Mesendoderm (in vitro differentiated cells): Measurements from ENCODE around the gene CPXM2.
A peak's percentile ranks its signal among the peaks of the same experiment; 100 is the strongest.

ENCODE experiments used
- DNase-seq: peaks from one replicate; pipeline ENCODE4 v3.0.0; 2013
- H2AK5ac ChIP-seq: 2 replicates; pipeline ENCODE4 v1.6.1; 2013; ENCODE audit warnings: low read length, inconsistent platforms
- H2BK120ac ChIP-seq: 2 replicates; pipeline ENCODE4 v1.6.1; 2013; ENCODE audit warnings: low read depth, mild to moderate bottlenecking, low read length, moderate library complexity, mixed read lengths
- H2BK15ac ChIP-seq: replicated peaks from 2 replicates; pipeline ENCODE4 v1.6.1; 2013; ENCODE audit warnings: low read depth, mild to moderate bottlenecking, moderate library complexity
- H2BK5ac ChIP-seq: 2 replicates; pipeline ENCODE4 v1.6.1; 2013; ENCODE audit warnings: low read length, inconsistent platforms
- H3K18ac ChIP-seq: 2 replicates; pipeline ENCODE4 v1.6.1; 2013; ENCODE audit warnings: mild to moderate bottlenecking, low read length, mixed read lengths
- H3K23ac ChIP-seq: one replicate; pipeline ENCODE4 v1.6.1; 2013; ENCODE audit warnings: low read length
- H3K27ac ChIP-seq: 2 replicates; pipeline ENCODE4 v1.5.1; 2013; ENCODE audit warnings: low read depth, mild to moderate bottlenecking, inconsistent platforms, low read length, moderate library complexity
- H3K27me3 ChIP-seq: 2 replicates; pipeline ENCODE4 v1.6.1; 2013; ENCODE audit warnings: low read length, control low read depth, mild to moderate bottlenecking, inconsistent platforms; ENCODE audit not compliant: insufficient read depth, poor library complexity
- H3K36me3 ChIP-seq: 2 replicates; pipeline ENCODE4 v1.6.1; 2013; ENCODE audit warnings: low read length, inconsistent platforms; ENCODE audit not compliant: control insufficient read depth, insufficient read depth
- H3K4ac ChIP-seq: one replicate; pipeline ENCODE4 v1.6.1; 2013; ENCODE audit warnings: low read depth, mild to moderate bottlenecking, low read length, moderate library complexity
- H3K4me1 ChIP-seq: 2 replicates; pipeline ENCODE4 v1.6.1; 2013; ENCODE audit warnings: low read depth, low read length, inconsistent platforms; ENCODE audit not compliant: control insufficient read depth
- H3K4me2 ChIP-seq: 2 replicates; pipeline ENCODE4 v1.6.1; 2013; ENCODE audit warnings: low read length
- H3K4me3 ChIP-seq: 2 replicates; pipeline ENCODE4 v1.5.1; 2013; ENCODE audit warnings: mild to moderate bottlenecking, low read length
- H3K56ac ChIP-seq: one replicate; pipeline ENCODE4 v1.6.1; 2013; ENCODE audit warnings: low read length
- H3K79me1 ChIP-seq: 2 replicates; pipeline ENCODE4 v1.6.1; 2013; ENCODE audit warnings: low read length, inconsistent platforms
- H3K79me2 ChIP-seq: 2 replicates; pipeline ENCODE4 v1.6.1; 2013; ENCODE audit warnings: mild to moderate bottlenecking, low read length; ENCODE audit not compliant: control insufficient read depth, insufficient read depth
- H3K9ac ChIP-seq: 2 replicates; pipeline ENCODE4 v1.6.1; 2013; ENCODE audit warnings: low read length, inconsistent platforms
- H4K5ac ChIP-seq: one replicate; pipeline ENCODE4 v1.6.1; 2013; ENCODE audit warnings: low read length
- H4K8ac ChIP-seq: one replicate; pipeline ENCODE4 v1.6.1; 2013; ENCODE audit warnings: low read depth, mild to moderate bottlenecking, control low read depth, low read length, moderate library complexity
- WGBS: extraction: QIAGEN DNeasy Blood & Tissue Kit; methylation state at CpG from one replicate; pipeline ENCODE4 v1.1.7; 2013; ENCODE audit warnings: low lambda C conversion rate, missing lambda C conversion rate; ENCODE audit not compliant: insufficient coverage; ENCODE audit errors: extremely low coverage; 5-methylcytosine and 5-hydroxymethylcytosine counted together

Gene CPXM2

DNA sequence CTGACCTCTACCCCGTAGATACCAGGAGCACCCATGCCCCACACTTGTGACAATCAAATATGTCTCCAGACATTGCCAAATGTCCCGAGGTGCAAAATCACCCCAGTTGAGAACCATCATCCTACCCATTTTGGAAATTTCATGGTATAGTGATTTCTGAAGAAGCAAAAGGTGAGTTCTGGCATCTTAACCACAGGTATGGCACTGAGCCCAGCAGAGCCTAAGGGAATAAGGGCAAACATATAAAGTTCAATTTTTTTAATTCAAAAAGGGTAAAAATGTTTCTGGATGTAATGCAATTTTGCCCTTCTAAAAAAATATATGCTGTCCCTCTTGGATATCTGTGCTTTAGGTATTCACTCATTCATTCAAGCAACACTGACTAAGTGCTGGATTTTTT lies 30.5 kb upstream of the CPXM2 start:
- Histone ChIP-seq H3K4me3 (no peak overlapping the region), H3K27me3 (no peaks in the 10 kb centered on the region), H3K79me1 (no peaks in the 10 kb centered on the region), H3K56ac (no peak overlapping the region), H3K4me2 (no peak overlapping the region), H3K9ac (no peak overlapping the region), H3K27ac (no peak overlapping the region), H2BK15ac (no peak overlapping the region), H3K18ac (no peak overlapping the region), H2AK5ac (no peak overlapping the region), H3K4me1 (no peaks in the 10 kb centered on the region), H4K8ac (no peak overlapping the region), H3K79me2 (no peaks in the 10 kb centered on the region), H3K23ac (no peak overlapping the region), H3K36me3 (no peaks in the 10 kb centered on the region), H2BK120ac (no peak overlapping the region), H2BK5ac (no peak overlapping the region), H3K4ac (no peak overlapping the region), H4K5ac (no peak overlapping the region)
- WGBS = no CpG with 5 or more reads among the region's 2 CpGs
- DNase-seq = no peak

DNA sequence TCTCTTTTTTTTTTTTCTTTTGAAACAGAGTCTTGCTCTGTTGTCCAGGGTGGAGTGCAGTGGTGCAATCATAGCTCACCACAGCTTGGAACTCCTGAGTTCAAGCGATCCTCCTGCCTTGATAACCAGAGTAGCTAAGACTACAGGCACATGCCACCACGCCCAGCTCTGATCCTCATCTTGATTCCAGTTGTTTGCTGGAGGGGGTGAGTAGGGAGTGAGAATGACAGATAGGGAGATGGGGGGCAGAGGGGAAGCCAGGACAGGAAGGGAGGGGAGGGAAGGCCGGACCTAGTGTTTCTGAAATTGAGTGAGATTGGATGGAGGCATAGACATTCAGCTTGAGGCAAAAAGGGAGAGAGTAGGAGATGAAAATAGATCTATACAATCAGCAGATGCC lies 25.2 kb upstream of the CPXM2 start:
- WGBS = no CpG with 5 or more reads among the region's 3 CpGs
- DNase-seq = no peak
- no peak overlapping the region for H2BK120ac ChIP-seq
- no peaks in the 10 kb centered on the region for H3K79me1 ChIP-seq
- no peak overlapping the region for H4K5ac ChIP-seq
- no peak overlapping the region for H2BK15ac ChIP-seq
- no peaks in the 10 kb centered on the region for H3K4me1 ChIP-seq
- H3K27ac ChIP-seq = no peak overlapping the region
- H3K23ac ChIP-seq = no peak overlapping the region
- H3K36me3 ChIP-seq = no peaks in the 10 kb centered on the region
- H3K27me3 ChIP-seq = no peaks in the 10 kb centered on the region
- no peak overlapping the region for H3K4me3 ChIP-seq
- no peaks in the 10 kb centered on the region for H3K79me2 ChIP-seq
- H3K18ac ChIP-seq = no peak overlapping the region
- H3K4me2 ChIP-seq = no peak overlapping the region
- no peak overlapping the region for H3K9ac ChIP-seq
- no peak overlapping the region for H2BK5ac ChIP-seq
- H2AK5ac ChIP-seq = no peak overlapping the region
- no peak overlapping the region for H3K4ac ChIP-seq
- no peak overlapping the region for H4K8ac ChIP-seq
- no peak overlapping the region for H3K56ac ChIP-seq

DNA sequence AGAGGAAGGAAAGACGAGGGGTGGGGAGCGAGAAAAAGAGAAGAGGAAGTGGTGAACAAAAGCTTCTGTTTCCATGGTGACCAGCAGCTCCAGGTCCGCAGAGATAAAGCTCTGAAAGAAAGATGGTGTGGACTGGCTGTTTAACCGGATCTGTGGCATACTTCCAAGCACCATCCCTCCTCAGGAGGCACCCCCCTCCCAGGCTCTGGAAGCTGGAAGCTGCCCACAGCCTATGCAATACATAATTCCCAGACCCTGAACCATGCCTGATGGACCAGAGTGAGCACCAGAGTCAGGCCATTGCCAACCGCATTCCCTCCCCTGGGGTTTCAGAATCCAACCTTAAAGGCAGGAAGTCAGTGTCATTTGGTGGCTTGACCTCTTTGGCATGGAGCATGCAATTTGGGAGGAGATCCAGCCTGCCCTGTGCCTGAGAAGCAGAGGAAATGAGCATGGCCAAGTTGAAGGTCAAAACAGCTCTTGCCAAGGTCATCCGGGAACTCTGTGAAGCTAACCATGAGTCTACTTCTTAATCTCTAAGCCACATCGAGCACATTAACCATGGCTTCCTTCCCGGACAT lies 22.2 kb upstream of the CPXM2 start:
- Histone ChIP-seq H3K23ac (no peak overlapping the region), H2AK5ac (no peak overlapping the region), H3K79me2 (no peaks in the 10 kb centered on the region), H3K4ac (no peak overlapping the region), H4K5ac (no peak overlapping the region), H3K56ac (no peak overlapping the region), H3K27ac (no peak overlapping the region), H2BK15ac (no peak overlapping the region), H3K27me3 (no peaks in the 10 kb centered on the region), H3K4me1 (no peaks in the 10 kb centered on the region), H2BK120ac (no peak overlapping the region), H4K8ac (no peak overlapping the region), H3K4me2 (no peak overlapping the region), H3K9ac (no peak overlapping the region), H2BK5ac (no peak overlapping the region), H3K18ac (no peak overlapping the region), H3K79me1 (no peaks in the 10 kb centered on the region), H3K4me3 (no peak overlapping the region), H3K36me3 (no peaks in the 10 kb centered on the region)
- peak; percentile 47 for DNase-seq
- WGBS = no CpG with 5 or more reads among the region's 8 CpGs

DNA sequence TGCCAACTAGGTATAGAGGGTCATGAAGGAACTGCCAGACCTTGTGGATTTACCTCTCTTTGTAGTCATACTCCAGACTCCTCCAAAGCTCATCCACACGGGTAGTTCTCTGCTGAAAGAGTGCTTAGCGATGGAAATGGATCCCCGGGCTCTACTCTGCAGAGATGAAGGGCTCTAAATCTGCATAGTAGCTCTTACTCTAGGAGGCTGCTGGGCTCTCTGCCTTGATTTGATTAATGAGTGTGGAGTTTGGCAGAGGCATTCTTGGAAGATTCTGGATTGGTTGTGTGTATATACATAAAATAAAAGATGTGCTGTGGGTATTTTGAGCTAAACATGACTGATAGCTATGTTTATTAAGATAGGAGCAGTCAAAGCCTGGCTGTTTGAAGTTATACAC lies 21.3 kb upstream of the CPXM2 start:
- Histone ChIP-seq H2BK5ac (no peak overlapping the region), H2AK5ac (no peak overlapping the region), H3K56ac (no peak overlapping the region), H3K79me1 (no peaks in the 10 kb centered on the region), H4K5ac (no peak overlapping the region), H3K9ac (no peak overlapping the region), H3K27me3 (no peaks in the 10 kb centered on the region), H2BK120ac (no peak overlapping the region), H3K4me3 (no peak overlapping the region), H3K4ac (no peak overlapping the region), H3K79me2 (no peaks in the 10 kb centered on the region), H3K4me1 (no peaks in the 10 kb centered on the region), H3K4me2 (no peak overlapping the region), H3K23ac (no peak overlapping the region), H3K18ac (no peak overlapping the region), H3K27ac (no peak overlapping the region), H2BK15ac (no peak overlapping the region), H4K8ac (no peak overlapping the region), H3K36me3 (no peaks in the 10 kb centered on the region)
- DNase-seq = no peak
- WGBS = no CpG with 5 or more reads among the region's 3 CpGs

DNA sequence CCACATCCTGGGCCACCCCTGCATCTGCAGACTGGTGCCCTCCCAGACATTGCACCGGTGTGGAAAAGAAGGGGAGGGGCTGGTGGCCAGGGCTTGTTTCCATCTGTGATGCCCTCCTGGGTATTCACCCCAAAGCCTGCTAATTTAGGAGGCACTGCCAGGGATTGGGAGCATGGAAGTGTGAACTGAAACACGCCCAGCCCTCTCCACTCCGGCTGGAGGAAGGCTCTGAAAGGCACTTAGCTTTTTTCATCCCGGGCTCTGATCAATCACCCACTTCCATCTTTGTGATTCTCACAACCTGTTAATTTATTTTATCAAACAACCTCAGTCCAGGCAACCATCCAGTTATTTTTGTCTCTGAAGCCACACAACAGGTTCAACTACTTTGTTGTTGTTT lies 20.9 kb upstream of the CPXM2 start:
- no peaks in the 10 kb centered on the region for H3K27me3 ChIP-seq
- no peak overlapping the region for H3K27ac ChIP-seq

DNA sequence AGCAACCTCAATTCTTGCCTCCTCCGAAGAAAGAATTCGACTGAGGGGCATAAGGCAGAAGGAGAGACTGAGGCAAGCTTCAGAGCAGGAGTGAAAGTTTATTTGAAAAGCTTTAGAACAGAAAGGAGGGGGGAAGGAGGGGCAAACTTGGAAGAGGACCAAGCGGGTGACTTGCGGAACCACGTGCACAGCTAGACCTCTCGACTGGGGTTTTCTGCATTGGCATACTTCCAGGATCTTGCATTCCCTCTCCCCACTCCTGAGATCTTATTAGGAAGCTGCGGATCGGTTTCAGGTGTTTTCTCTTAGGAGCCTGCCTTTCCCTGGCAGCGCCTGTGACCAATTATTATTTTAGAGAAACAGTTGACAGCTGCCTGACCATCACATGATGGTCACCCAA lies 20.3 kb upstream of the CPXM2 start:
- H3K4ac ChIP-seq = no peak overlapping the region
- no peak overlapping the region for H3K9ac ChIP-seq
- no peak overlapping the region for H4K8ac ChIP-seq
- no peak overlapping the region for H3K23ac ChIP-seq
- no peak overlapping the region for H2BK15ac ChIP-seq
- H3K27ac ChIP-seq = no peak overlapping the region
- H3K56ac ChIP-seq = no peak overlapping the region
- no peaks in the 10 kb centered on the region for H3K36me3 ChIP-seq
- H3K4me3 ChIP-seq = no peak overlapping the region
- H3K79me1 ChIP-seq = no peaks in the 10 kb centered on the region
- no peaks in the 10 kb centered on the region for H3K27me3 ChIP-seq
- no peaks in the 10 kb centered on the region for H3K79me2 ChIP-seq
- H3K4me2 ChIP-seq = no peak overlapping the region
- H3K4me1 ChIP-seq = no peaks in the 10 kb centered on the region
- H4K5ac ChIP-seq = no peak overlapping the region
- no peak for DNase-seq
- H2BK120ac ChIP-seq = no peak overlapping the region
- H2AK5ac ChIP-seq = no peak overlapping the region
- no peak overlapping the region for H3K18ac ChIP-seq
- WGBS = no CpG with 5 or more reads among the region's 9 CpGs
- no peak overlapping the region for H2BK5ac ChIP-seq

More for the DNA sequence above, 20.9 kb upstream of the CPXM2 start:
- no peak overlapping the region for H3K4ac ChIP-seq
- H3K79me2 ChIP-seq = no peaks in the 10 kb centered on the region
- H2BK120ac ChIP-seq = no peak overlapping the region
- H3K56ac ChIP-seq = no peak overlapping the region
- no peaks in the 10 kb centered on the region for H3K79me1 ChIP-seq
- no peak overlapping the region for H4K5ac ChIP-seq
- no peak overlapping the region for H2BK15ac ChIP-seq
- no peak overlapping the region for H3K18ac ChIP-seq
- no peak for DNase-seq
- no peaks in the 10 kb centered on the region for H3K4me1 ChIP-seq
- no peak overlapping the region for H3K4me3 ChIP-seq
- H3K23ac ChIP-seq = no peak overlapping the region
- H3K9ac ChIP-seq = no peak overlapping the region
- no peak overlapping the region for H2AK5ac ChIP-seq
- WGBS = no CpG with 5 or more reads among the region's 4 CpGs
- H3K4me2 ChIP-seq = no peak overlapping the region
- no peak overlapping the region for H2BK5ac ChIP-seq
- no peaks in the 10 kb centered on the region for H3K36me3 ChIP-seq
- H4K8ac ChIP-seq = no peak overlapping the region
